Activated naive CD8-positive, alpha-beta T cell treated with anti-CD3 and anti-CD28 coated beads, Interleukin-2, amount 50 U/mL, for 24 hours (primary cell): ENCODE results near the gene PHF21A.
"Not testable (repeated sequence)": the region's sequence is repeated elsewhere in the genome, so short reads cannot be mapped to it uniquely, and the experiment has no call there.

Experiments used
- ATAC-seq: fragments of 150-1000 bp; cut with Tn5 transposase; one replicate; pipeline ENCODE4 v1.10.0; 2021
- DNase-seq: peaks from one replicate; pipeline ENCODE4 v3.0.0; 2021
- H3K27ac Mint-ChIP-seq: one replicate; pipeline ENCODE4 v1.8.0; 2021; ENCODE audit warnings: mild to moderate bottlenecking, mixed read lengths
- H3K27me3 Mint-ChIP-seq: one replicate; pipeline ENCODE4 v1.8.0; 2021; ENCODE audit warnings: mixed read lengths
- H3K36me3 Mint-ChIP-seq: one replicate; pipeline ENCODE4 v1.8.0; 2021; ENCODE audit warnings: low read depth, mixed read lengths
- H3K4me1 Mint-ChIP-seq: one replicate; pipeline ENCODE4 v1.8.0; 2021; ENCODE audit warnings: mixed read lengths
- H3K4me3 Mint-ChIP-seq: one replicate; pipeline ENCODE4 v1.8.0; 2021; ENCODE audit warnings: mild to moderate bottlenecking, moderate library complexity, mixed read lengths
- H3K9me3 Mint-ChIP-seq: one replicate; pipeline ENCODE4 v1.8.0; 2021; ENCODE audit warnings: mixed read lengths

Gene PHF21A

DNA sequence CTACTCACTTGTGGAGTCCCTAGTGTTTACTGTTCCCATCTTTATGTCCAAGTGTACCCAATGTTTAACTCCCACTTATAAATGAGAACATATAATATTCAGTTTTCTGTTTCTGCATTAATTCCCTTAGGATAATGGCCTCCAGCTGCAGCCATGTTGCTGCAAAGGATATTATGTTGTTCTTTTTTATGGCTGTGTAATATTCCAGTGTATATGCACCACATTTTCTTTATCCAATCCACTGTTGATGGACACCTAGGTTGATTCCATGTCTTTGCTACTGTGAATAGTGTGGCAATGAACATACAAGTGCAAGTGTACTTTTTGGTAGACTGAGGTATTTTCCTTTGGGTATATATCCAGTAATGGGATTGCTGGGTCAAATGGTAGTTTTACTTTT lies 107.1 kb downstream of the PHF21A start:
- DNase-seq, H3K36me3 Mint-ChIP-seq, H3K4me3 Mint-ChIP-seq, H3K27ac Mint-ChIP-seq, ATAC-seq, H3K4me1 Mint-ChIP-seq, H3K27me3 Mint-ChIP-seq, H3K9me3 Mint-ChIP-seq: not testable (repeated sequence)

- Mint-ChIP-seq H3K36me3 (peaks cover 3% of the 10 kb centered on the region), H3K27ac (no peak overlapping the region)
Measured at GRCh38 chr11:46012185-46012584, 109.1 kb downstream of the PHF21A start.

GRCh38 chr11:46010100-46010499 lies 111.2 kb downstream of the PHF21A start:
- Mint-ChIP-seq H3K27ac (no peak overlapping the region), H3K36me3 (peaks cover 3% of the 10 kb centered on the region), H3K4me1 (peaks cover 3% of the 10 kb centered on the region), H3K27me3 (no peaks in the 10 kb centered on the region), H3K4me3 (no peak overlapping the region), H3K9me3 (no peaks in the 10 kb centered on the region)
- ATAC-seq, result no peak
- no peak for DNase-seq

More at GRCh38 chr11:46012185-46012584, 109.1 kb downstream of the PHF21A start:
- ATAC-seq (no peak), DNase-seq (no peak)
- Mint-ChIP-seq H3K27me3 (no peaks in the 10 kb centered on the region), H3K4me3 (no peak overlapping the region), H3K4me1 (peaks cover 3% of the 10 kb centered on the region), H3K9me3 (no peaks in the 10 kb centered on the region)

GRCh38 chr11:46009647-46010046 lies 111.6 kb downstream of the PHF21A start:
- H3K27ac Mint-ChIP-seq, result no peak overlapping the region
- DNase-seq (no peak), ATAC-seq (no peak)
- H3K4me3 Mint-ChIP-seq, result no peak overlapping the region
- peaks cover 3% of the 10 kb centered on the region for H3K4me1 Mint-ChIP-seq
- H3K9me3 Mint-ChIP-seq, result no peaks in the 10 kb centered on the region
- H3K27me3 Mint-ChIP-seq, result no peaks in the 10 kb centered on the region
- no peaks in the 10 kb centered on the region for H3K36me3 Mint-ChIP-seq

DNA sequence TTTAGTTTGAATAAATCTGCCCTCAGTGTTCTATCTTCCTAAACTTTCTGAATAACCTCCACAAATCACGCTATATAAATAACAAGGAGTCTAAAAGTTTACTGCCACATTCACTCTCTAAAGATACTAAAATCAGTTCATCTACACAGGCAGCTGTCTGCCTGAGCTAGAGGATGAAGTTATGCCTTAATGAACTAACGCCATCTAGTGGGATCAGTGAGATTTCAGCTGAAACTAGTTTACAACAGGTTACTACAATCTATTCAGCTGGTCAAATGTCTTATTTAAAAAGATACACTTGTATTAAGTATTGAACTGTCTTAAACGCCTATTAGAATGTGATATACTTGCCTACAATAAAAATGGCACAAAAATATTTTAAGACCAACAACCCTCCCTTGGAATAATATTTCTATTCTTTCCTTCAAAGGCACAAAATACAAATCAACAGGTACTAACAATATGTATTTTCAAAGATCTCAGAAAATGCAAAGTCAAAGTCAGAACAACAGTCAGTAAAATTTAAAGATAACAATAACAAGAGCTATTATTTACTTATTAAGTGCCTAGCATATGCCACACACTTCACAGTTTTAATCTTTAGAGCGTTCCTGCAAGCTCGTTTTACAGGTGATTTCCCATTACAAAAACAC lies 114.7 kb downstream of the PHF21A start:
- Mint-ChIP-seq H3K4me1 (no peaks in the 10 kb centered on the region), H3K27me3 (no peaks in the 10 kb centered on the region), H3K27ac (no peak overlapping the region), H3K36me3 (no peaks in the 10 kb centered on the region), H3K4me3 (no peak overlapping the region), H3K9me3 (no peaks in the 10 kb centered on the region)
- no peak for DNase-seq
- peak; percentile 72 for ATAC-seq

- Mint-ChIP-seq H3K4me1 (no peaks in the 10 kb centered on the region), H3K4me3 (no peak overlapping the region), H3K36me3 (no peaks in the 10 kb centered on the region), H3K27ac (no peak overlapping the region), H3K9me3 (no peaks in the 10 kb centered on the region), H3K27me3 (no peaks in the 10 kb centered on the region)
- DNase-seq (no peak), ATAC-seq (no peak)
Measured at GRCh38 chr11:46003572-46003971, 117.7 kb downstream of the PHF21A start.

GRCh38 chr11:46002189-46002588 lies 119.1 kb downstream of the PHF21A start:
- H3K4me1 Mint-ChIP-seq, result peaks cover 1% of the 10 kb centered on the region
- no peaks in the 10 kb centered on the region for H3K36me3 Mint-ChIP-seq
- no peak overlapping the region for H3K27ac Mint-ChIP-seq
- no peak for DNase-seq
- no peak overlapping the region for H3K4me3 Mint-ChIP-seq
- no peak for ATAC-seq
- no peaks in the 10 kb centered on the region for H3K9me3 Mint-ChIP-seq
- H3K27me3 Mint-ChIP-seq, result no peaks in the 10 kb centered on the region

DNA sequence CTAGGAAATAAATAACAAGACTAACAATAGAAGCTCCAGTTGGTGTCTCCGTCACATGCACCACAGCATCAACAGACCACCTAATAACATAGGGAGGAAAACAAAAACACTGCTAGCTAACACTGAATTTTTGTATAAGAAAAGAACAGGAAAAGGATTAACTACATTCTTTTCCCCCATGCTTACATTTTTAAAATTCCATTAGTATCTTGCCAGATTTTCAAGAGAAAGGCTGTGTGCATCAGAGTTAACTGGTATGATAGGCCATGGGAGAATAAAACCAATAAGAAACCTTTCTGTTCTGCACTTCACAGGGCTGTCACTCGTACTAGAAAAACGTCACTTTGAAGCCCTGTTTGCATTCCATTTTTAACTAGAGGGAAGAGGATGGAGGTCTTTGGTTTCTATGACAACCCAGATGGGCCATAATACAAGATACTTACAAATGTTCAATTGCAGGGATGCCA lies 119.8 kb downstream of the PHF21A start:
- Mint-ChIP-seq H3K27me3 (no peaks in the 10 kb centered on the region), H3K9me3 (no peaks in the 10 kb centered on the region), H3K27ac (no peak overlapping the region), H3K4me3 (no peak overlapping the region), H3K36me3 (no peaks in the 10 kb centered on the region), H3K4me1 (peaks cover 1% of the 10 kb centered on the region)
- ATAC-seq (no peak), DNase-seq (no peak)

DNA sequence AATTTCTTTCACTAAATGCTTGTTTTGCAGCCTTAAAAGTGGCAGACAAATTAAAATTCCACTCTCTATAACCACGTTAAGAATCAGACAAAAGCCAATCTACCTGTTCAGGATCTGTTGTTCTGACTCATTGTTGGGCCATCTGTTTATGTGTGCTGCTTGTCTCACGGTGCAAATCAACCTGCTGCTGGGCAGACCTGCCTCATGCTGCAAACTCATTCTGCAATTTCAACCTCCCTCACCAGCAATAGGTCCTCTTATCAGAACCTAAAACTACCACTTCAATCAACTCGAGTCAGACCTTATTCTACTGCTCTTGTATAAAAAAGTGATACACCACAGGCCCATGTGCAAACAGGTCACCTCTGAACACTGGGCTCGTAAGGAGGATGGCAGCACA lies 123.7 kb downstream of the PHF21A start:
- Mint-ChIP-seq H3K4me1 (peaks cover 1% of the 10 kb centered on the region), H3K27ac (no peak overlapping the region)

GRCh38 chr11:45995342-45995734 lies 125.9 kb downstream of the PHF21A start:
- Mint-ChIP-seq H3K4me1 (peaks cover 1% of the 10 kb centered on the region), H3K27me3 (no peaks in the 10 kb centered on the region), H3K4me3 (no peak overlapping the region), H3K36me3 (no peaks in the 10 kb centered on the region), H3K27ac (no peak overlapping the region), H3K9me3 (no peaks in the 10 kb centered on the region)
- no peak for ATAC-seq
- no peak for DNase-seq

More for the DNA sequence above, 123.7 kb downstream of the PHF21A start:
- no peaks in the 10 kb centered on the region for H3K9me3 Mint-ChIP-seq
- H3K27me3 Mint-ChIP-seq, result no peaks in the 10 kb centered on the region
- no peak for ATAC-seq
- DNase-seq, result no peak
- H3K36me3 Mint-ChIP-seq, result no peaks in the 10 kb centered on the region
- H3K4me3 Mint-ChIP-seq, result no peak overlapping the region

- no peaks in the 10 kb centered on the region for H3K27me3 Mint-ChIP-seq
- ATAC-seq (no peak), DNase-seq (no peak)
- H3K9me3 Mint-ChIP-seq, result no peaks in the 10 kb centered on the region
- H3K4me3 Mint-ChIP-seq, result no peak overlapping the region
- H3K36me3 Mint-ChIP-seq, result no peaks in the 10 kb centered on the region
- H3K27ac Mint-ChIP-seq, result peak overlapping the region; percentile 32
- peaks cover 1% of the 10 kb centered on the region for H3K4me1 Mint-ChIP-seq
Measured at GRCh38 chr11:45994371-45995341, 126.6 kb downstream of the PHF21A start.

DNA sequence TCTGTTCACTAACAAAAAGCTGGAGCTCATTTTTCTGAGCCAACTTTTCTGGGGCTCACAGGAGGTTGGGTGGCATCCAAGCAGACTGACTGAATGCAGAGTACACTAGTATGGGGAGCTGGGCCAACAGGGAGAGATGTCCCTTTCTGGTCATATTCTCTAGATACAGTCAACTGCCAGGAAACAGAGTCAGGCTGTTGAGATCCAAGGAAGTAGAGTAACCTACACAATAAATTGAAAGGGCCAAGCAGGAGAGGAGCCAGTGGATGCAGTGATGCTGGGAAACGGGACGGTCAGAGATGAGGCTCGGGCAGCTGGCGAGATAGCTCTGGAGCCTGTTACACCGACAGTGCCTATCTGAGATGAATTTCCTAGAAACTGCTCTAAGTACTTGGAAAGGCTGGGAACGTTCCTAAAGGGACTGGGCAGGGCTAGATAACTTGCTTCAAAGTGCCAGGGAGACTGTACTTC lies 127.7 kb downstream of the PHF21A start:
- DNase-seq, result no peak
- Mint-ChIP-seq H3K9me3 (no peaks in the 10 kb centered on the region), H3K36me3 (no peaks in the 10 kb centered on the region), H3K4me3 (no peak overlapping the region), H3K27ac (no peak overlapping the region), H3K27me3 (no peaks in the 10 kb centered on the region), H3K4me1 (peaks cover 1% of the 10 kb centered on the region)
- ATAC-seq, result no peak

DNA sequence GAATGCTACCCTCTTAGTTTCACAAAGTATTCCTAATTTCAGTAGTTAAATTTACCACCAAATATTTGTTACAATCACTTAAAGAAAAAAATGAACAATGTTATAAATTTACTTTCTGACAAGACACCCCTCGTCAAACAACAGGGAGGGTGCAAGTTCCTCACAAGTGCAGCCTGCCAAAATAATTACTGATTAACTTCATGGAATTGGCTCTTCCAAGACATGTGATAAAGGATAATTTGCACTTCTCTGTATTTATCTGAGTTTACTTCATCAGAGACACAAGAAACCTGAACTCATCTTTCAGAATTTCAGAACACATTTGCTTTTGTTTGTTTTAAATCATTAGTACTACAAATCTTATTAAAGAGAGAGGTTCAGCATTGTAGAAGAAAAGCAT lies 132.3 kb downstream of the PHF21A start:
- Mint-ChIP-seq H3K27ac (no peak overlapping the region), H3K4me1 (peaks cover 10% of the 10 kb centered on the region), H3K4me3 (no peak overlapping the region), H3K9me3 (no peaks in the 10 kb centered on the region), H3K27me3 (no peaks in the 10 kb centered on the region), H3K36me3 (no peaks in the 10 kb centered on the region)
- no peak for DNase-seq
- ATAC-seq, result no peak

- Mint-ChIP-seq H3K9me3 (no peaks in the 10 kb centered on the region), H3K36me3 (no peaks in the 10 kb centered on the region), H3K27ac (no peak overlapping the region), H3K4me3 (no peak overlapping the region), H3K4me1 (peaks cover 22% of the 10 kb centered on the region), H3K27me3 (no peaks in the 10 kb centered on the region)
- DNase-seq (no peak), ATAC-seq (no peak)
Measured at GRCh38 chr11:45985212-45985611, 136.0 kb downstream of the PHF21A start.

DNA sequence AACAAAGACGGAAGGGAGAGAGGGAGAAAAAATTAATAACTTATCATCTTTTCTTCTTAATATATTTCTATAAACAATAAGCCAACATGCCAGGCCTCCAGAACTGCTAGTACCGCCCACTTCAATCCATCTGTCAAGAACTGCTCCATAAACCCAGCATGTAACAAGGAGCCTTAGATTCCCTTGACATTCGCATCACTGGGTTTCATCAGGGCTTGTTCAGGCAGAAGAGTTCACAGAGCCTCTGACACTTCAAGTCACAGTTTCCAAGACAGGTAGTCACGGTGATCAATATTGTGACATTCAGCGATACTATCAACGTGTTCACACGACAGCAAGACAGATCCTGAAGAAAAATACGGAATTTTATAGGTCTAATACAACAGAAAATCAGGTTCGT lies 137.1 kb downstream of the PHF21A start:
- Mint-ChIP-seq H3K4me3 (no peak overlapping the region), H3K4me1 (peaks cover 22% of the 10 kb centered on the region), H3K36me3 (peaks cover under 1% of the 10 kb centered on the region), H3K27me3 (no peaks in the 10 kb centered on the region), H3K27ac (peak overlapping the region; percentile 17), H3K9me3 (no peaks in the 10 kb centered on the region)
- ATAC-seq (no peak), DNase-seq (no peak)
